HEK293 (cell line): ENCODE data around the gene LTK.
A peak's percentile ranks its signal among the peaks of the same experiment; 100 is the strongest.

Source experiments
- CTCF ChIA-PET: fragments of 350-600 bp; formaldehyde crosslinking; extraction: SDS; loops from one replicate; lab custom pipeline; 2021; ENCODE audit warnings: antibody characterized with exemption; lab: Yijun Ruan, JAX
- POLR2A ChIA-PET: fragments of 300-600 bp; formaldehyde crosslinking; extraction: SDS; loops from one replicate; lab custom pipeline; 2020; ENCODE audit warnings: antibody characterized with exemption, inconsistent platforms; lab: Yijun Ruan, JAX
- H3K27ac ChIP-seq: fragments of 200-500 bp; sonication (Bioruptor generic); 2 replicates; pipeline ENCODE4 v1.5.1; 2014; ENCODE audit warnings: low read depth, low read length, control low read depth, inconsistent platforms; ENCODE audit errors: extremely low read depth
- H3K36me3 ChIP-seq, 2 experiments: fragments of 200-500 bp in 1 of 2; sonication (Bioruptor generic) in 1 of 2; 1 replicate in 1 of 2; 2 replicates in 1 of 2; pipeline ENCODE4 v1.5.1; 2014 to 2017; ENCODE audit warnings: inconsistent platforms in 2 of 2, low read length in 2 of 2; ENCODE audit not compliant: control insufficient read depth in 2 of 2, insufficient read depth in 1 of 2
- H3K4me1 ChIP-seq: fragments of 200-500 bp; sonication (Bioruptor generic); 2 replicates; pipeline ENCODE4 v1.5.1; 2014; ENCODE audit warnings: mild to moderate bottlenecking, low read length, inconsistent platforms; ENCODE audit not compliant: control insufficient read depth, insufficient read depth
- H3K4me3 ChIP-seq: 2 replicates; pipeline ENCODE4 v1.5.1; 2011; ENCODE audit warnings: low read depth, mild to moderate bottlenecking, control low read depth, low read length, moderate library complexity
- H3K9me3 ChIP-seq: fragments of 200-500 bp; sonication (Bioruptor generic); 2 replicates; pipeline ENCODE4 v1.5.1; 2014; ENCODE audit warnings: low read depth, low read length, inconsistent platforms; ENCODE audit not compliant: control insufficient read depth, insufficient read depth
- EGR2 ChIP-seq: fragments of 450-650 bp; formaldehyde crosslinking; IDR thresholded peaks from 2 replicates; pipeline ENCODE4 v1.5.1; 2016; ENCODE audit warnings: low read depth, missing biosample characterization, missing genetic modification characterization
- GLI4 ChIP-seq: fragments of 450-650 bp; formaldehyde crosslinking; IDR thresholded peaks from 2 replicates; pipeline ENCODE4 v1.5.1; 2016; ENCODE audit warnings: missing biosample characterization, missing genetic modification characterization
- HOXA7 ChIP-seq: sonication (generic); formaldehyde crosslinking; IDR thresholded peaks from 2 replicates; pipeline ENCODE4 v1.8.1; 2022; ENCODE audit warnings: missing genetic modification reagents, borderline replicate concordance
- KLF1 ChIP-seq: fragments of 450-650 bp; formaldehyde crosslinking; IDR thresholded peaks from 2 replicates; pipeline ENCODE4 v1.5.1; 2016; ENCODE audit warnings: missing biosample characterization, missing genetic modification characterization
- KLF17 ChIP-seq: fragments of 450-650 bp; formaldehyde crosslinking; IDR thresholded peaks from 2 replicates; pipeline ENCODE4 v1.5.1; 2016; ENCODE audit warnings: missing biosample characterization, missing genetic modification characterization
- KLF9 ChIP-seq: fragments of 450-650 bp; formaldehyde crosslinking; IDR thresholded peaks from 2 replicates; pipeline ENCODE4 v1.5.1; 2016; ENCODE audit warnings: missing biosample characterization, missing genetic modification characterization, low read depth
- SP2 ChIP-seq: fragments of 450-650 bp; formaldehyde crosslinking; IDR thresholded peaks from 2 replicates; pipeline ENCODE4 v1.5.1; 2016; ENCODE audit warnings: missing biosample characterization, missing genetic modification characterization
- TCF7L2 ChIP-seq: IDR thresholded peaks from 2 replicates; pipeline ENCODE4 v1.6.1; 2011; ENCODE audit warnings: low read depth, mild to moderate bottlenecking, inconsistent platforms, low read length, moderate library complexity, borderline replicate concordance
- TRIM28 ChIP-seq: IDR thresholded peaks from 2 replicates; pipeline ENCODE4 v1.6.1; 2011; ENCODE audit warnings: low read length, control low read depth, borderline replicate concordance
- ZFHX2 ChIP-seq: fragments of 450-650 bp; formaldehyde crosslinking; conservative IDR thresholded peaks from 2 replicates; pipeline ENCODE4 v1.5.1; 2016; ENCODE audit warnings: missing biosample characterization, missing genetic modification characterization
- ZFP3 ChIP-seq: fragments of 450-650 bp; formaldehyde crosslinking; IDR thresholded peaks from 2 replicates; pipeline ENCODE4 v1.5.1; 2016; ENCODE audit warnings: low read depth, missing biosample characterization, missing genetic modification characterization
- ZFP41 ChIP-seq: fragments of 450-650 bp; formaldehyde crosslinking; IDR thresholded peaks from 2 replicates; pipeline ENCODE4 v1.5.1; 2016; ENCODE audit warnings: missing biosample characterization, missing genetic modification characterization, borderline replicate concordance
- ZNF10 ChIP-seq: fragments of 450-650 bp; formaldehyde crosslinking; IDR thresholded peaks from 2 replicates; pipeline ENCODE4 v1.5.1; 2017; ENCODE audit warnings: missing biosample characterization, missing genetic modification characterization
- ZNF155 ChIP-seq: fragments of 450-650 bp; formaldehyde crosslinking; IDR thresholded peaks from 2 replicates; pipeline ENCODE4 v1.5.1; 2016; ENCODE audit warnings: missing biosample characterization, missing genetic modification characterization
- ZNF214 ChIP-seq: fragments of 450-650 bp; formaldehyde crosslinking; IDR thresholded peaks from 2 replicates; pipeline ENCODE4 v1.5.1; 2017; ENCODE audit warnings: missing biosample characterization, mild to moderate bottlenecking, missing genetic modification characterization, borderline replicate concordance
- ZNF221 ChIP-seq: fragments of 450-650 bp; formaldehyde crosslinking; IDR thresholded peaks from 2 replicates; pipeline ENCODE4 v1.5.1; 2017; ENCODE audit warnings: missing biosample characterization, missing genetic modification characterization, borderline replicate concordance
- ZNF341 ChIP-seq: fragments of 450-650 bp; formaldehyde crosslinking; IDR thresholded peaks from 2 replicates; pipeline ENCODE4; 2016; ENCODE audit warnings: low read depth, missing biosample characterization, missing genetic modification characterization
- ZNF416 ChIP-seq: fragments of 450-650 bp; formaldehyde crosslinking; IDR thresholded peaks from 2 replicates; pipeline ENCODE4 v1.5.1; 2016; ENCODE audit warnings: missing biosample characterization, missing genetic modification characterization
- ZNF501 ChIP-seq: fragments of 450-650 bp; formaldehyde crosslinking; IDR thresholded peaks from 2 replicates; pipeline ENCODE4 v1.5.1; 2016; ENCODE audit warnings: missing biosample characterization, missing genetic modification characterization
- ZNF558 ChIP-seq: fragments of 450-650 bp; formaldehyde crosslinking; IDR thresholded peaks from 2 replicates; pipeline ENCODE4 v1.5.1; 2016; ENCODE audit warnings: missing biosample characterization, missing genetic modification characterization
- ZNF571 ChIP-seq: fragments of 450-650 bp; formaldehyde crosslinking; IDR thresholded peaks from 2 replicates; pipeline ENCODE4 v1.5.0; 2017; ENCODE audit warnings: missing biosample characterization, missing genetic modification characterization
- ZNF623 ChIP-seq: fragments of 450-650 bp; formaldehyde crosslinking; IDR thresholded peaks from 2 replicates; pipeline ENCODE4 v1.5.1; 2016; ENCODE audit warnings: missing biosample characterization, missing genetic modification characterization
- ZNF747 ChIP-seq: fragments of 450-650 bp; formaldehyde crosslinking; IDR thresholded peaks from 2 replicates; pipeline ENCODE4 v1.5.1; 2016; ENCODE audit warnings: missing biosample characterization, missing genetic modification characterization
- ZNF792 ChIP-seq: fragments of 450-650 bp; formaldehyde crosslinking; IDR thresholded peaks from 2 replicates; pipeline ENCODE4 v1.5.1; 2016; ENCODE audit warnings: missing biosample characterization, missing genetic modification characterization
- ZNF830 ChIP-seq: fragments of 450-650 bp; IDR thresholded peaks from 2 replicates; pipeline ENCODE4 v1.5.0; 2018; ENCODE audit warnings: missing biosample characterization, missing genetic modification characterization, low read depth, mild to moderate bottlenecking, moderate library complexity
- TF ChIP-seq, protein P1 (sequence below): fragments of 450-650 bp; formaldehyde crosslinking; IDR thresholded peaks from 2 replicates; pipeline ENCODE4; 2016; ENCODE audit warnings: missing biosample characterization, missing genetic modification characterization
- TF ChIP-seq, protein P2 (sequence below): fragments of 450-650 bp; formaldehyde crosslinking; IDR thresholded peaks from 2 replicates; pipeline ENCODE4 v1.5.1; 2016; ENCODE audit warnings: missing biosample characterization, missing genetic modification characterization
- TF ChIP-seq, protein P3 (sequence below): fragments of 450-650 bp; formaldehyde crosslinking; IDR thresholded peaks from 2 replicates; pipeline ENCODE4 v1.5.1; 2016; ENCODE audit warnings: missing biosample characterization, missing genetic modification characterization
- TF ChIP-seq, protein P4 (sequence below): fragments of 450-650 bp; formaldehyde crosslinking; IDR thresholded peaks from 2 replicates; pipeline ENCODE4 v1.5.1; 2017; ENCODE audit warnings: missing biosample characterization, missing genetic modification characterization

The LTK gene

DNA sequence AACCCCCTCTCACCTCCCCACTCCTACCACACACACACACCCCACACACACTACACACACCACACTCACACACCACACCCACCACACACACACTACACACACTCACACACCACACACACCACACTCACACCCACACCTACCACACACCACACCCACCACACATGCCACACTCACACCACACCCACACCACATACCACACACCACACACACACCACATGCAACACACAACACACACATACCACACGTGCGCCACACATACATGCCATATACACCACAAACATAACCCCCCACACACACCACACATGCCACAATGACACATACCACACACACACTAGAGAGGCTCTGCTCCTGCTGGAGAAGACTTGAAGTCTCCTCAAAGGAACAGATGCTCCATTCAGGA is 25.8 kb downstream of the LTK start:
- TF ChIP-seq ZFHX2 (tag by site-specific recombination) (peak; percentile 99), ZNF10 (tag by site-specific recombination) (no peak), EGR2 (peak; percentile 99), KLF17 (no peak), ZNF214 (no peak), KLF9 (tag by site-specific recombination) (peak; percentile 75), ZFP3 (no peak), ZNF747 (tag by site-specific recombination) (no peak), ZNF221 (tag by site-specific recombination) (no peak), ZNF623 (no peak), KLF1 (peak; percentile 19; the same call in 1 of the 2 replicates)
- TF ChIP-seq, protein P1, sequence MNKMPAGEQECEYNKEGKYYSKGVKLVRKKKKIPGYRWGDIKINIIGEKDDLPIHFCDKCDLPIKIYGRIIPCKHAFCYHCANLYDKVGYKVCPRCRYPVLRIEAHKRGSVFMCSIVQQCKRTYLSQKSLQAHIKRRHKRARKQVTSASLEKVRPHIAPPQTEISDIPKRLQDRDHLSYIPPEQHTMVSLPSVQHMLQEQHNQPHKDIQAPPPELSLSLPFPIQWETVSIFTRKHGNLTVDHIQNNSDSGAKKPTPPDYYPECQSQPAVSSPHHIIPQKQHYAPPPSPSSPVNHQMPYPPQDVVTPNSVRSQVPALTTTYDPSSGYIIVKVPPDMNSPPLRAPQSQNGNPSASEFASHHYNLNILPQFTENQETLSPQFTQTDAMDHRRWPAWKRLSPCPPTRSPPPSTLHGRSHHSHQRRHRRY (tag by site-specific recombination): no peak
- TF ChIP-seq, protein P2, sequence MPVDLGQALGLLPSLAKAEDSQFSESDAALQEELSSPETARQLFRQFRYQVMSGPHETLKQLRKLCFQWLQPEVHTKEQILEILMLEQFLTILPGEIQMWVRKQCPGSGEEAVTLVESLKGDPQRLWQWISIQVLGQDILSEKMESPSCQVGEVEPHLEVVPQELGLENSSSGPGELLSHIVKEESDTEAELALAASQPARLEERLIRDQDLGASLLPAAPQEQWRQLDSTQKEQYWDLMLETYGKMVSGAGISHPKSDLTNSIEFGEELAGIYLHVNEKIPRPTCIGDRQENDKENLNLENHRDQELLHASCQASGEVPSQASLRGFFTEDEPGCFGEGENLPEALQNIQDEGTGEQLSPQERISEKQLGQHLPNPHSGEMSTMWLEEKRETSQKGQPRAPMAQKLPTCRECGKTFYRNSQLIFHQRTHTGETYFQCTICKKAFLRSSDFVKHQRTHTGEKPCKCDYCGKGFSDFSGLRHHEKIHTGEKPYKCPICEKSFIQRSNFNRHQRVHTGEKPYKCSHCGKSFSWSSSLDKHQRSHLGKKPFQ (tag by site-specific recombination): peak; percentile 78; the same call in 1 of the 2 replicates
- TF ChIP-seq, protein P3, sequence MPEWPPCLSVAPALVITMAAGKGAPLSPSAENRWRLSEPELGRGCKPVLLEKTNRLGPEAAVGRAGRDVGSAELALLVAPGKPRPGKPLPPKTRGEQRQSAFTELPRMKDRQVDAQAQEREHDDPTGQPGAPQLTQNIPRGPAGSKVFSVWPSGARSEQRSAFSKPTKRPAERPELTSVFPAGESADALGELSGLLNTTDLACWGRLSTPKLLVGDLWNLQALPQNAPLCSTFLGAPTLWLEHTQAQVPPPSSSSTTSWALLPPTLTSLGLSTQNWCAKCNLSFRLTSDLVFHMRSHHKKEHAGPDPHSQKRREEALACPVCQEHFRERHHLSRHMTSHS (tag by site-specific recombination): 0 out of 2 replicates have a peak, but pooled peaks have one; percentile 49
- ChIA-PET POLR2A (no interaction called here), CTCF (no interaction called here)
- peaks cover 0 to 10% of the 10 kb centered on the region in 2 experiments; a peak in 1 of 3 replicates for H3K36me3 ChIP-seq
- no peak overlapping the region for H3K4me3 ChIP-seq
- no peak overlapping the region for H3K27ac ChIP-seq
- no peaks in the 10 kb centered on the region for H3K9me3 ChIP-seq
- H3K4me1 ChIP-seq: no peaks in the 10 kb centered on the region

DNA sequence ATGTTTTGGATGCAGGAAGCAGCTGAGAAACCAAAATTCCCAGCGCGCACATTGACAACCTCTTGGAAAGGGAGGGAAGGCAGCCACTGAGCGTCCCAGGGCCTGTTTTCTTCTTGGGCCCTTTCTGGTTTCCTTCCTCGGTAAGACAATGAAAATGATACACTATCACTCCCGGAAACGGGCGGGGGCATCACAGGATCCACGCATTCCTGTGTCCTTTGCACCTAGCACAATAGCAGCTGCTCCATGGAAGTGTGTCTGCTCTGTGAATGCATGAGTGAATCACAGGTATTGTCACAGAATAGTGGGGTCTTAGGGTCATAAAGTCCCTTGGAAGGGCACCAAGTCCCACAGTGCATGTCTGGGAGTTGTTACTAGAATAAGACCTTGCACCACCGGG is 26.2 kb downstream of the LTK start:
- ChIA-PET POLR2A (no interaction called here), CTCF (no interaction called here)
- H3K9me3 ChIP-seq: no peaks in the 10 kb centered on the region
- no peak overlapping the region for H3K4me3 ChIP-seq
- no peak overlapping the region for H3K27ac ChIP-seq
- TF ChIP-seq TRIM28 (no peak), HOXA7 (CRISPR knock-in tag) (no peak), SP2 (tag by site-specific recombination) (no peak), ZNF792 (tag by site-specific recombination) (no peak), ZNF501 (tag by site-specific recombination) (no peak), ZFP3 (no peak), ZFP41 (tag by site-specific recombination) (no peak), ZNF155 (no peak), TCF7L2 (no peak), ZNF416 (no peak), ZNF341 (no peak), KLF1 (no peak), ZNF558 (no peak), GLI4 (tag by site-specific recombination) (no peak), EGR2 (no peak), ZNF571 (tag by site-specific recombination) (no peak), ZNF830 (tag by site-specific recombination) (no peak)
- TF ChIP-seq, protein P4, sequence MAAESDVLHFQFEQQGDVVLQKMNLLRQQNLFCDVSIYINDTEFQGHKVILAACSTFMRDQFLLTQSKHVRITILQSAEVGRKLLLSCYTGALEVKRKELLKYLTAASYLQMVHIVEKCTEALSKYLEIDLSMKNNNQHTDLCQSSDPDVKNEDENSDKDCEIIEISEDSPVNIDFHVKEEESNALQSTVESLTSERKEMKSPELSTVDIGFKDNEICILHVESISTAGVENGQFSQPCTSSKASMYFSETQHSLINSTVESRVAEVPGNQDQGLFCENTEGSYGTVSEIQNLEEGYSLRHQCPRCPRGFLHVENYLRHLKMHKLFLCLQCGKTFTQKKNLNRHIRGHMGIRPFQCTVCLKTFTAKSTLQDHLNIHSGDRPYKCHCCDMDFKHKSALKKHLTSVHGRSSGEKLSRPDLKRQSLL (tag by site-specific recombination): no peak
- TF ChIP-seq, all 188 proteins: peak for 0
- H3K4me1 ChIP-seq: no peaks in the 10 kb centered on the region
- H3K36me3 ChIP-seq: peaks cover 0 to 15% of the 10 kb centered on the region in 2 experiments; a peak in 2 of 3 replicates
